ENCODE data around the gene MOV10. TPM values are rescaled to one million over a fixed set of nuclear protein-coding genes. Genes with fewer than 3 reads are reported as not detected.

Gene MOV10
- total RNA-seq, 1 donor from 2014 or later = 35.7 TPM

- TF ChIP-seq CTCF (conservative IDR thresholded peaks at IDR 0.05; ENCODE audit: low read depth, low read length) = no peak
- peak overlapping the region; percentile 95 for H3K4me3 ChIP-seq (ENCODE audit: low read depth, low read length)
- DNase-seq (ENCODE audit: low read depth) = no peak
These were observed 33.6 kb downstream of the MOV10 start for GRCh38 chr1:112708002-112708448.

GRCh38 chr1:112708489-112708888 is 34.0 kb downstream of the MOV10 start:
- no peak for TF ChIP-seq CTCF (conservative IDR thresholded peaks at IDR 0.05; ENCODE audit: low read depth, low read length)
- no peak overlapping the region for H3K4me3 ChIP-seq (ENCODE audit: low read depth, low read length)
- DNase-seq (ENCODE audit: low read depth) = no peak

GRCh38 chr1:112710159-112710558 is 35.7 kb downstream of the MOV10 start:
- no peak overlapping the region for H3K4me3 ChIP-seq (ENCODE audit: low read depth, low read length)
- no peak for TF ChIP-seq CTCF (conservative IDR thresholded peaks at IDR 0.05; ENCODE audit: low read depth, low read length)
- DNase-seq (ENCODE audit: low read depth) = no peak

- no peak for TF ChIP-seq CTCF (conservative IDR thresholded peaks at IDR 0.05; ENCODE audit: low read depth, low read length)
- DNase-seq (ENCODE audit: low read depth) = no peak
- H3K4me3 ChIP-seq (ENCODE audit: low read depth, low read length) = no peak overlapping the region
These were observed 36.1 kb downstream of the MOV10 start for GRCh38 chr1:112710586-112710985.

- no peak for DNase-seq (ENCODE audit: low read depth)
- TF ChIP-seq CTCF (conservative IDR thresholded peaks at IDR 0.05; ENCODE audit: low read depth, low read length) = no peak
These were observed 36.6 kb downstream of the MOV10 start for GRCh38 chr1:112711041-112711440.

GRCh38 chr1:112711670-112712069 is 37.2 kb downstream of the MOV10 start:
- DNase-seq (ENCODE audit: low read depth) = no peak
- H3K4me3 ChIP-seq (ENCODE audit: low read depth, low read length) = no peak overlapping the region
- TF ChIP-seq CTCF (conservative IDR thresholded peaks at IDR 0.05; ENCODE audit: low read depth, low read length) = no peak

More at GRCh38 chr1:112711041-112711440, 36.6 kb downstream of the MOV10 start:
- H3K4me3 ChIP-seq (ENCODE audit: low read depth, low read length) = no peak overlapping the region

- H3K4me3 ChIP-seq (ENCODE audit: low read depth, low read length) = no peak overlapping the region
- no peak for DNase-seq (ENCODE audit: low read depth)
- no peak for TF ChIP-seq CTCF (conservative IDR thresholded peaks at IDR 0.05; ENCODE audit: low read depth, low read length)
These were observed 37.7 kb downstream of the MOV10 start for GRCh38 chr1:112712191-112712590.

All from epithelial cell of proximal tubule (primary cell).